ENCODE measurements around the gene ORC2. TPM values are rescaled to one million over a fixed set of nuclear protein-coding genes. Genes with fewer than 3 reads are reported as not detected.

The ORC2 gene
- total RNA-seq, 1 donor from 2014 or later = 16.9 TPM

DNA sequence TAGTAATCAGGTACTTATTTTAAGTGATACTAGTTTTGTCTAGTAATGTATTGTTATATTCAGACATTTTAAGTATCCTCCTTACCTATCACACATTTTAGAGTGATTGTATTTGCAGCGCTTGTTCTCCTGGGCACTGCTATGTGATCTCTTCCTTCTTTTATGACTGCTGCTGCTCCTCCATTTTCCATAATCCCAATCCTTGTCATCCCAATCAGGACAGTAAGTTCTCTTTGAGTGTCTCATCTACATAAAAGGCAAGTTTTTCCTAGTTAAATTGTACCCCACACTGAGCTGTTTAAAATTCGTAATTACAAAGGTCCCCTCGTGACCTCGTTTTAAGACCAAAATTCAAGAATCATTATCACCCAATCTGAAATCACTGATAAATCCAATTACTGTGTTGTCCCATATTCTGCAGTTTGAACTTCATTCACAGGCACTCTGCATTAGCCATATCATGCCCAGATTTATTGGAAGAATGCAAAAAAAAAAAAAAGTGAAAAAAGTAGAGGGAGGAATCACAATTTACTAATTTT lies 101.8 kb downstream of the ORC2 start:
- no peak for DNase-seq (ENCODE audit: low read depth in 2 of 2)

DNA sequence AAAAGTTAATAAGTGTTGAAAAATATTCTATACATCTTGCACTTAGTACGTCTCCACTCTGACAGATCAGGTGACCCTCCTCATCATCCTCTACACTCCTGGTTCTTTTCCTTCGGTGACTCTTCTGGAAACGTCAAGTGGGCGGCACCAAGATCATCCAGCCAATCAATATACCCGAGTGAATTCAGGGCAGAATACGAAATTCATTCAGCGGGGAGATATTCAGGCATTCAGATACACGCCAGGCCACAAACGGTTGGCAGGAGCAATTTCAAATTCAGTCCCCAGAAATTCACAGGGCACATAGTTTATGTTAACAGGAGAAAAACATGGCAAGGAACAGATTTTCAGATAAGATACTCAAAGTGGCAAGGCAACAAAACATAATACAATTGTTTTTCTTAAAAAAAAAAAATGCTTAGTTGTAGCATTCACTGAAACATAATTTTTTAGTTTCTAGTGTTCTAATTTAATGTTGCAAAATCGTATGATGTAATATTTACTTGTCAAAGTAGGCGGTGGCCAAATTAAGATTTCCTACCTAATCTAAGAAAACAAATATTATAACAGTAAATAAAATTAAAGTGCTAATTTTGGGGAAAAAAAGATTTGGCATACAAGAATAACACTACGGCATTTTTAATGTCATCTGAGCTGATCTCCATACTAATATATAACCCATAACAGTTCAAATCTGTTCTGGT lies 103.2 kb downstream of the ORC2 start:
- peak in 1 of 2 donors; percentile 57 for DNase-seq (ENCODE audit: low read depth in 2 of 2)

Other genes with a start within 250 kb of the ORC2 start
- 413 and 560 TPM in 2 replicates for gene BZW1, start 151.8 kb downstream of the ORC2 start, total RNA-seq
- gene CLK1, start 99.0 kb downstream of the ORC2 start, total RNA-seq = 53.3 and 73.3 TPM in 2 replicates
- 22.5 and 23.4 TPM in 2 replicates for gene PPIL3, start 74.6 kb downstream of the ORC2 start, total RNA-seq
- gene NIF3L1, start 74.3 kb downstream of the ORC2 start, total RNA-seq = 12.6 and 14.4 TPM in 2 replicates
- 7.8 and 9.6 TPM in 2 replicates for gene HYCC2, start 108.0 kb upstream of the ORC2 start, total RNA-seq
- gene NDUFB3, start 108.3 kb upstream of the ORC2 start, total RNA-seq = 45.4 and 75.0 TPM in 2 replicates
- gene CFLAR, start 152.5 kb upstream of the ORC2 start, total RNA-seq = 86.8 and 95.6 TPM in 2 replicates
- 40.7 and 46.2 TPM in 2 replicates for gene CASP10, start 219.5 kb upstream of the ORC2 start, total RNA-seq

Measured in dermis microvascular lymphatic vessel endothelial cell (primary cell).